ENCODE results near the gene MT1F.

MT1F gene

DNA sequence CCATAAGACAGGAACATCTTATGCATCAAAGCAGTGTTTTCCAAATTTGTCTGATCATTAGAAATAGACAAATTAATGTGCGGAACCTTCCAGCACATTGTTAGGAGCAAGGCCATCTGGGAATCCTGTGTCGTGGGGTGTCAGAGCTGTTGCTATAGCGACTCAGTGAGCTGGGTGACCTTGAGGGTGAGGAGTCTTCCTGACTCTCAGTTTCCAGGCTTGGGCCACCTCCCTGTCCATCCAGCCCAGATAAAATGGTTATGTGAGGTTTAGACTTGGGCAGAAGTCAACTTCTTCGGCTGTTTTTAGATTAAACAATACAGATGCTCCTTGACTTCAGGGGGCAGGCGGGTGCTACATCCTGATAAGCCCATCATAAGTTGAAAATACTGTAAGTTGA is 45.1 kb downstream of the MT1F start:
- DNase-seq, result no peak
